ENCODE measurements around the gene RCC1.

GRCh38 chr1:28534671-28535070 lies 28.8 kb downstream of the RCC1 start:
- TF ChIP-seq EZH2phosphoT487 (IDR thresholded peaks at IDR 0.05; ENCODE audit: low read depth, severe bottlenecking, unreplicated experiment) (no peak), EZH2 (IDR thresholded peaks at IDR 0.05; ENCODE audit: borderline replicate concordance) (no peak)
